ENCODE results near the gene FBXO31.
A peak's percentile ranks its signal among the peaks of the same experiment; 100 is the strongest.

Gene FBXO31

GRCh38 chr16:87278191-87279093, 105.1 kb downstream of the FBXO31 start:
- Histone ChIP-seq H2AFZ (ENCODE audit: low read length) (peak overlapping the region; percentile 80), H4K91ac (ENCODE audit: low read depth, low read length, poor library complexity) (no peak overlapping the region), H3K36me3 (replicated peaks in 1 of 2; ENCODE audit: control insufficient read depth in 2 of 2, insufficient read depth in 2 of 2, low read length in 2 of 2) (no peaks in the 10 kb centered on the region)

More at GRCh38 chr16:87278191-87279093, 105.1 kb downstream of the FBXO31 start:
- H3K9ac ChIP-seq (ENCODE audit: low read depth, low read length, poor library complexity) = peak overlapping the region; percentile 94
- no peak overlapping the region for H2BK12ac ChIP-seq (ENCODE audit: low read length)
- H3K9me3 ChIP-seq (replicated peaks in 1 of 2; ENCODE audit: control insufficient read depth in 2 of 2, insufficient read depth in 1 of 2, low read depth in 1 of 2, low read length in 2 of 2) = no peaks in the 10 kb centered on the region
- H3K18ac ChIP-seq (ENCODE audit: low read length) = peak overlapping the region; percentile 73
- H3K4me2 ChIP-seq (ENCODE audit: insufficient read depth, low read length, poor library complexity, severe bottlenecking) = no peak overlapping the region
- no peak overlapping the region for H3K4ac ChIP-seq (ENCODE audit: low read length)
- H2BK120ac ChIP-seq (ENCODE audit: low read depth, low read length) = no peak overlapping the region
- no peak overlapping the region for H4K8ac ChIP-seq (ENCODE audit: low read depth, low read length)
- no peak overlapping the region for H3K4me3 ChIP-seq (ENCODE audit: low read length in 2 of 2)
- DNase-seq (ENCODE audit: low spot score) = peak; percentile 65
- H2BK5ac ChIP-seq (ENCODE audit: low read length) = no peak overlapping the region
- no peaks in the 10 kb centered on the region for H3K27me3 ChIP-seq (ENCODE audit: control insufficient read depth in 3 of 3, insufficient read depth in 3 of 3, low read depth in 1 of 3, low read length in 3 of 3)
- no peaks in the 10 kb centered on the region for H3K79me1 ChIP-seq (ENCODE audit: low read depth, low read length)
- no peak overlapping the region for H3K14ac ChIP-seq (ENCODE audit: low read length)
- peaks cover 2 to 10% of the 10 kb centered on the region in 2 donors for H3K4me1 ChIP-seq (ENCODE audit: control insufficient read depth in 2 of 2, insufficient read depth in 1 of 2, low read depth in 1 of 2, low read length in 2 of 2)
- WGBS, 2 donors (ENCODE audit: extremely low coverage in 2 of 2, insufficient read length in 2 of 2, insufficient replicate concordance in 1 of 2) = no CpG with 5 or more reads among the region's 38 CpGs
- no peak overlapping the region for H2BK15ac ChIP-seq (ENCODE audit: low read length)
- no peak overlapping the region for H3K27ac ChIP-seq (replicated peaks; ENCODE audit: low read length)
- peak overlapping the region; percentile 16 for H3K23ac ChIP-seq (ENCODE audit: low read depth, low read length, poor library complexity)
- H2AK5ac ChIP-seq (ENCODE audit: low read depth, low read length) = peak overlapping the region; percentile 13
